KOPT-K1 (cell line): Measurements from ENCODE around the gene C2CD5.
A peak's percentile ranks its signal among the peaks of the same experiment; 100 is the strongest.

Source experiments
- H3K27ac ChIP-seq: fragments of 200-600 bp; sonication (generic); 2 replicates; pipeline ENCODE4 v1.5.1; 2016; ENCODE audit warnings: antibody characterized with exemption, mild to moderate bottlenecking, low read depth, low read length; ENCODE audit not compliant: poor library complexity, severe bottlenecking
- H3K36me3 ChIP-seq: fragments of 200-600 bp; sonication (generic); 2 replicates; pipeline ENCODE4 v1.5.1; 2017; ENCODE audit warnings: antibody characterized with exemption, mild to moderate bottlenecking, low read length, moderate library complexity; ENCODE audit not compliant: insufficient read depth
- H3K9me3 ChIP-seq: fragments of 200-600 bp; sonication (generic); 2 replicates; pipeline ENCODE4 v1.5.1; 2017; ENCODE audit warnings: antibody characterized with exemption, low read length, mild to moderate bottlenecking; ENCODE audit not compliant: insufficient read depth, poor library complexity, severe bottlenecking

C2CD5 gene

DNA sequence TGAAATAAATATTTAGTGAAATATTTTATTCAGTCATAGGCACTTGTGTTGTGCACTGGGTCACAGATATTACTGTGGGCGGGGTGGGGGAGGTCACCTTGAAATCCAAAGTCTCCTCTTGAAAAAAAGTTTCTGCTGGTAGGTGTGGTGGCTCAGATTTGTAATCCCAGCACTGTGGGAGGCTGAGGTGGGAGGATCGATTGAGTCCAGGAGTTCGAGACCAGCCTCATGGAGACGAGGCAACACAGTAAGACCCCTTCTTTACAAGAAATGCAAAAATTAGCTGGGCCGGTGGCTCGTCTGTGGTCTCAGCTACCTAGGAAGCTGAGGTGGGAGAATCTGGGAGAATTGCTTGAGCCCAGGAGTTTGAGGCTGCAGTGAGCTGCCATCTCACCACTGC, 913 bp upstream of the C2CD5 start:
- Histone ChIP-seq H3K36me3 (peaks cover 8% of the 10 kb centered on the region), H3K9me3 (no peaks in the 10 kb centered on the region), H3K27ac (no peak overlapping the region)

DNA sequence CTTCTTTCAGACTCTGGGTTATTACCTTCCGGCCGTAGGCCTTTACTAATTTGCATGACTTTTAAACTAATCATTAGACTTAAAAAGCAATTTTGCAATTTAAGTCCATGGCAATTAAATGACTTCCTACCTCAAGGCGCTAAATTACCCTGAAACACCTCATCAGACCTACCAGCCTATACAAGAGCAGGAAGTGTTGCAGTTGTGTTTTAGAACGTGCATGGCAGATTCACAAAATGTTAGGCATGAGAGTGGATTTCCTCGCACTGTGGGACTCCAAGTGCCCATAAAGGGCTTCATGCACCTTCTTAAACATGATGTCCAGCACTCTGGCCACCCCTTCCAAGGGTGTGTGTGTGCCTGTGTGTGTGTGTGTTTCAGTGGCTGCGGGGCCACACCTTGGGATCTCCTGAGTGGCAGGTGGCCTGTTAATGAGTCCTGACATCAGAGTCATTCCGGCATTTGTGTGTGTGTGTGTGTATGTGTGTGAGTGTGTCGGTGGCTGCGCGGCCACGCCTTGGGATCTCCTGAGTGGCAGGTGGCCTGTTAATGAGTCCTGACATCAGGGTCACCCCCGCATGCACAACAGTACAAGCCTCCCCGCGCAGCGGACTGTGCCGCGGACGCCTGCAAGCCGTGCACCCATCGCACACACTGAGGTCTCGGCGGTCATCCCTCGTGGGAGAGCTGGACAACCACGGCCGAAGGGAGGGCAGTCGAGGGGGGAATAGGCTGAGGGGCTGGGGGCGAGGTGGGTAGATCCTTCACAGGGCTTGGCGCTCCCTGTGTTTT, 900 bp downstream of the C2CD5 start:
- H3K36me3 ChIP-seq: peaks cover 22% of the 10 kb centered on the region
- H3K9me3 ChIP-seq: no peaks in the 10 kb centered on the region
- H3K27ac ChIP-seq: peak overlapping the region; percentile 92

DNA sequence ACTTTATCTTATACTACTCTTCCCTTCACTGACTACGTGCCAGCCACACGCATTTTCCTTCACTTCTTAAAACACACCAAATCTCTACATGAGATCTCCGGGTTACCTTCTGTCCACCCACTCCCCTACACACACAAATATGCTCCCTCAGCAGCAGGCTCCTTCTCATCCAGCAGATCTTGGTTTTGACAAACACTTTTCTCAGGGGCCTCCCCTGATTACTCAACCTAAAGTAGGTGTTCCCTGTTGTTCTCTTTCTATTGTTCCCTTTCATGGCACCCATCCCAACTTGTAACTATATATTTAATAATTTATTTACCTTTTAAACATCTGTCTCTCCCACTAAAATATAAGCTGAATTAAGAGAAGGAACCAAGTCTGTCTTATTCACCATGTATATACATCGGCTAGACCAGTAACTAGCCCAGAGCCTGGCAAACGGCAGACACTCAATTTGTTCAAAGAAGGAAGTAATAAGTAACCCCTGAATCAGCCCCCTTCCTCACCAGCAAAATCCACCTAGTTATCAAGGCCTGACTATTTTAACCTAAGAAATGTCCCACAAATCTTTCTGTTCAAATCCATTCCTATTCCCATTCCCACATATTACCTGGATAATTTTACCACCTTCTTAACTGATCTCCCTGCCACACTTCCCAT, 2.7 kb downstream of the C2CD5 start:
- Histone ChIP-seq H3K36me3 (peaks cover 30% of the 10 kb centered on the region), H3K27ac (no peak overlapping the region), H3K9me3 (no peaks in the 10 kb centered on the region)

DNA sequence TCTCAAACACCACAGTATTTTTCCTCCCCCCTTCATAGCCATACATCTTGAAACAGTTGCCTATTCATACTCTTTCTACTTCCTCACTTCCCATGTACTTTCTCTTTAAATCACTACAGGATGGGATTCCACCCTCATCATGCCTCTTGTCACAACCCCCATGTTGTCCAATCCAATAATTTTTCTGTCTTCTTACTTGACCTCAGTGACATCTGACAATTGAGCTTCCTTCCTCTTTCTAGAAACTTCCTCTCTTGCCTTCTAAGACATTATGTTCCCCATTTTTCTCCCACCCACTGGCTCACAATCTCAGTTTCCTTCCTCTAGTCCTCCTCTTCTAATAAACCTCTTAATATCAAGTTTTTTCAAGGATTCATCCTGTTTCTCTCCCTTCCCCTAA, 5.3 kb downstream of the C2CD5 start:
- Histone ChIP-seq H3K36me3 (peaks cover 36% of the 10 kb centered on the region), H3K9me3 (no peaks in the 10 kb centered on the region), H3K27ac (no peak overlapping the region)

DNA sequence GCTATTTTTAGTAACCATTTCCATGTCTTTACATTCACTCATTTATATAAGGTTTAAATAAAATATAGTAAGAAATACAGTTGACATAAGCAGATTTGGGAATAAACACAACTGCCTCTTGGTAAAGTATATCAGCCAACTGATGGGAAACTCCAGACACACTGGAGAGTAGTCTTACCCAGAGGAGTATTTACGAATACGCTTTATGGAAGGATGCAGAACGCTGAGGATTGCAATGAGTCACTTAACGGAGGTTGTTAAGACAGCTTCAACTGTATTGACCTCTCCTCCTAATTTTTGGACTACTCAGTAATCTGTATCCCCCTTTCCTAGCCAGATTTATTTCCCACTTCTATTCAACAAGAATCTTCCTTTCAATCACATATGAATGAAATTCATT, 6.0 kb downstream of the C2CD5 start:
- Histone ChIP-seq H3K9me3 (no peaks in the 10 kb centered on the region), H3K36me3 (peaks cover 44% of the 10 kb centered on the region), H3K27ac (no peak overlapping the region)

DNA sequence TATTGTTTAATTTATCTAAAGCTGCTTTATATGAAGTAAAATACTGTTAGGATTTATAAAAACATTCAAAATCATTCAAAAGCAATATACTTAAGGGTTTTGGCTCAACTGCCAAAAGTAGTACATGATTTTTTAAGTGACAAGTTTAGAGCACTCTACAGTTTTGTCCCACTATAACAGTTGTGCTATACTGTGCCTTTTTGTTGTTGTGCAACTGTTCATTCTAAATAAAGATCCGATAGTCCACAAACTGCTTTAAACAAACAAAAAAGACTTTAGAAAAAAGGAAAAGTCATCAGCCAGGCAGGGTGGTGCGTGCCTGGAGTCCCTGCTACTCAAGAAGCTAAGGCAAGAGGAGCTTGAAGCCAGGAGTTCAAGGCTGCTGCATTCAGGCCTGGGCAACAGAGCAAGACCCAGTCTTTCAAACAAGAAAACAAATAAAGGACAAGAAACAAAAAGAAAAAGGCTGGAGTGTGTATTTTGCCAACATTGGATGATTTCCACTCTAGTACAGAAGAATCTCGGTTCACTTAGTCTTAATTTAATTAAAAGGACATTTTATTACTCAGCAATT, 7.3 kb downstream of the C2CD5 start:
- Histone ChIP-seq H3K36me3 (peaks cover 51% of the 10 kb centered on the region), H3K9me3 (peaks cover 4% of the 10 kb centered on the region), H3K27ac (no peak overlapping the region)

DNA sequence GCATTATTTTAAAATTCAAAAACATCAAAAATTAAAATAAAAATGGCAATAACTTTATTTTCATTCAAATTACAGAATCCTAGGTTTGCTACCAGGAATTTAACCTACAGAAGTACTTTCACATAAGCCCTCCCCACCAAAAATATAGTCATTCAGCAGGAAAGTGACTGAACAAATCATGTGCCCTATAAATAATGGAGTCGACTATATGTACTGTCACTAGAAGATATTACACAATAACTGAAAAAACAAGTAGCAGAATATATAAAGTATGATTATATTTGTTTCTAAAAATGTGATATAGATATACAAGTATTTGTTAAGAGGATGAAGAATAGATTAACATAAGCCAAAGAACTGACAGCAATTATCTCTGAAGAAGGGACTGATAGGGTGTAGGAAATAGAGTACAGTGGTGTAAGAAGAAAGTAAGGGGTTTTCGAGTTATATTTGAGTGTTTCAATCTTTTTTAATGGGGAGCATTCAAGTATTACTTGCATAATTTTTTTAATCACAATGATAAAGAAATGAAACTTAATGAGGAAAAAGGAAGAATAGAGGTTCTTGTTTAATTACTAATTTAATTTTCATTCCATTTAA, 7.9 kb downstream of the C2CD5 start:
- peaks cover 57% of the 10 kb centered on the region for H3K36me3 ChIP-seq
- peaks cover 8% of the 10 kb centered on the region for H3K9me3 ChIP-seq
- no peak overlapping the region for H3K27ac ChIP-seq

DNA sequence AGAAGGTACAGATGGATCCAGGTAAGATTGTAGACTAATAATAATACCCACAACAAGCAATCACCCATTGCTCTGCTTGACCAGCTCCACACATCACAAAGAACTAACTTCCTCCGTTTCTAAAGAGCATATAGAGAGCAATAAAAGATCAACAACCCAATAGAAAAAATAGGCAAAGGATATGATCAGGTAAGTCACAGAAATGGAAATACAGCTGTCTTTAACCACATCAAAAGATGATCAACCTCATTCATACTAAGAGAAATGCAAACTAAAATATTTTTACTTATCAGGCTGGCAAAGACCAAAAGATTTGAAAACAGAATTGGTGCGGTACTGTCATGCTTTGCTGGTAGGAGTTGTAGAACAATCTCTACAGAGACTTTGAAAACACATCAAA, 8.9 kb downstream of the C2CD5 start:
- no peak overlapping the region for H3K27ac ChIP-seq
- H3K36me3 ChIP-seq: peaks cover 63% of the 10 kb centered on the region
- H3K9me3 ChIP-seq: peaks cover 13% of the 10 kb centered on the region

DNA sequence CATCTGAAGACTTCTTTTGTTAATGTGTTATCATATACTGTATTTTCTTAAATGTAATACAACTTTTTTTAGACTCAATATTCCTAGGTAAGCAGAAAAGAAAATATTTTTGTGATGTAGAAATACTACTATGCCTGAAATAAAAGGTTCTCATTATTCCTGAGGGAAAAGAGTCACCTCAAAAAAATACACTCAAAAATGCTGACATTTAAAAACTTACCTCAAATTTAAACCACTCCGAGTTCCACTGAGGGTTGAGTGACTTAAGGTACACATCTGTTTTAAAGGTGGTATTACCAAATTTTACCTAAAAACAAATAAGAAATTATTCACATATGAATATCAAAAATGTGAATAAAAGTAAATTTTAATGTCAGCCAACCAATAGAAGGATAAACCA, 9.3 kb downstream of the C2CD5 start:
- Histone ChIP-seq H3K9me3 (peaks cover 13% of the 10 kb centered on the region), H3K36me3 (peaks cover 62% of the 10 kb centered on the region), H3K27ac (no peak overlapping the region)

DNA sequence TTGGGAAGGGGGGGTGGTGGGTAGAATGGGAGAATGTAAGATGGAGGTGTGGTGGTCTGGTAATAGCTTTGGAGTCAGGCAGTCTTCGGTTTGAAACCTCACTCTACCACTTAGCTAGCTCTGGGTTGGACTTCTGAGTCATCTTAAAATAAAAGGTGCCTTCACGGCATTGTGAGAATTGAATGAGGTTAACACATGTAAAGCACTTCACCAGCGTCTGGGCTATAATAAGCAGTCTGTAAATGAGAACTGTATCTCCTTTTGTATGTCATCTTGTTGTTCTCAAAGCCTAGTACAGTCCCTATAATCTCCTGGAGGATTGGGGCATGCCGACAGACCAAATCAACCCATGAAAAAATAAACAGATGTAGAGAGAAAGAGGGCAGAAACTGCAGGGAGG, 11.2 kb downstream of the C2CD5 start:
- H3K9me3 ChIP-seq: peaks cover 13% of the 10 kb centered on the region
- H3K36me3 ChIP-seq: peaks cover 59% of the 10 kb centered on the region
- H3K27ac ChIP-seq: no peak overlapping the region

DNA sequence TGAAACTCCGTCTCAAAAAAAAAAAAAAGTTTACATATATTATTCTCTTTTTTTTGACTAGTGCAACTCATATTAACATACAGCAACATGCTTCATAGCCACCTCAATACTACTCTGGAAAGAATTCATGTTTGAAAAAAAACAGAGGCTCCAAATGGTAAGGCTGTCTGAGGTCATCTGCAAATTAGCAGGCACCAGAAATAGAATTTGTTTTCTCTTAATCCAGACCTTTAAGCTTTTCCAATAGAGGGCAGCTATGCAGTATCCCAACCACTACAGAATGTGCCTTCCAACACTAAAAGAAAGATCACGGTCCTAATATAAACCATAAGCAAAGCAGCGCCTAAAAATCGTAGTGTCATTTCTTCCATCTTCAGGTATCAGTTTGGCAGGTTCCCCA, 12.0 kb downstream of the C2CD5 start:
- Histone ChIP-seq H3K36me3 (peaks cover 63% of the 10 kb centered on the region), H3K27ac (no peak overlapping the region), H3K9me3 (peaks cover 13% of the 10 kb centered on the region)

DNA sequence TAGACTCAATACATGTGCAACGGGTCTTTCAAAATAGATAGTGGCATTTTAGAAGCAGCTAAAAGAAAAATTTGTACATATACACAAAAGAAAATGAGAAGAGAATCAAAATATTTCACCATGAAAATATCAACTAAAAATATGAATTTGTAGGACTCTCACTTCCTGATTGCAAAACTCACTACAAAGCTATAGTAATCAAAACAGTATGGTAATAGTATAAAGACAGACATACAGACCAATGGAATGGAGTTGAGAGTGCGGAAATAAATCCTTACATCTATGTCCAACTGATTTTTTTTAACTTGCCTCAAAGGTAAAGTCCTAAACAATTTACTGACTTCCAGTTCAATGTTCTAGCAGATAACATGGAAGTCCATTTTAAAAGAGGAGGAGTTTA, 13.1 kb downstream of the C2CD5 start:
- Histone ChIP-seq H3K27ac (no peak overlapping the region), H3K9me3 (peaks cover 13% of the 10 kb centered on the region), H3K36me3 (peaks cover 66% of the 10 kb centered on the region)

DNA sequence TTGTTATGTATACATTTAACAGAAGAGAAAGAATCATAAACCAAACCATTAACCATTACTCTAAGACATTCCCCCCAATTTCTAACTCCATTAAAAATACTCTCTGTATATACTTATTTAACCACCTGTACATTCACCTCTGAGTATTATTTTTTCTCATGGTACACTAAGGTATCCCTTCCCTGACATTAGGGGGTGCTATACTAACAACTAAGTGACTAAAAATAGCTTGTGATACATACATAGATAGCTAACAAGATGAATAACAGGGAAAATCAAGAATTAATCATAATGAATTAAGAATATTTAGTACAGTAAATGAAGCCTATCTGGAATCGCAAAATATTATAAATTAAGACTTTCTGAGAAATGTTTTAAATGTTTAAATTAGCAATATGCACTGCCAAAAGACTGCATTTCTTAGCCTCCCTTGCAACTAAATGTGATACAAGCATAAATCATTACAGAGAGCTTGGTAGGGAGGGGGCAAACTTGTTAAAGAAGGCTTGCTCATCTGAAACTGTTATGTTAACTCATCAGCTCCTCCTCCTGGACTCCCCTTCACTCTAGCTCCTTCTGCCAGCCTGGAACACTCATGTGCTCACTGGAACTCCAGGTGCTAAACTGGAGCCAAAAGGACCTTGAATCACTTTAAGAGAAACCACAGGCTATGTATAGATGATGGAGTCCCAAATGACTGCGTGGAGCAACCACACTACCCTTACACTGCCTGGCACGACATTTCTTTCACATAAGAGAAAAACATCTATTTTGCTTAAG, 14.9 kb downstream of the C2CD5 start:
- Histone ChIP-seq H3K9me3 (peaks cover 13% of the 10 kb centered on the region), H3K27ac (no peak overlapping the region), H3K36me3 (peaks cover 80% of the 10 kb centered on the region)

DNA sequence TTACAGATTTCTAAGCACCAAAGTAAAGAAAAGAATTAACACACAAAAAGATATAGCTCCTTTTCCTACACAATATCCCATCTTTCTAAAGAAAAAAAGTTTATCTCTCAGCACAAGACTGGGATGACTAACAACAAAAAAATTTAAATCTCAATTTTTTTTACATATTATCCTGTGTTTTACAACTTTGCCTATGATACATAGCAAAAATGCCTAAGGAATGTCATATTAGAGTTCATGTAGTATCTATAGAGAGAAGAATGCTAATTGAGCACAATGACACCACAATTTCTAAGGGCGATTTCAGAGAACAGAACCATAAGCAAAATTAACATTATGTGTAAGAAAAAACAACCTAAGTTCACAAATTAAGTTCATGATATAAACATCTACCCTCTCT, 16.3 kb downstream of the C2CD5 start:
- no peak overlapping the region for H3K27ac ChIP-seq
- H3K36me3 ChIP-seq: peaks cover 78% of the 10 kb centered on the region
- peaks cover 13% of the 10 kb centered on the region for H3K9me3 ChIP-seq

DNA sequence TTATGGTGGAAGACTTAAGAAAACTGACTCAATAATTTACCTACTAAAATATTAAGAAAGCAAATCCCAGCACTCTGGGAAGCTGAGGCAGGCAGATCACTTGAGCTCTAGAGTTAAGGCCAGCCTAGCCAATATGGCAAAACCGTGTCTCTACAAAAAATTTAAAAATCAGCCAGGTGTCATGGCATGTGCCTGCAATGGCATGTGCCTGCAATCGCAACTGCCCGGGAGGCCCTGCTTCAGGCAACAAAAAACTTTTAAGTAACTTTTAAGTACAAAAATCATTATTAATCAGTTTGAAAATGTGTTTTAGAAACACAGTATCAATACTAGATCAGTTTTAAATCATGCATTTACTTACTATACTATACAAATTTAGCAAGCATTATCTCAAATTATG, 17.5 kb downstream of the C2CD5 start:
- no peak overlapping the region for H3K27ac ChIP-seq
- H3K36me3 ChIP-seq: peaks cover 77% of the 10 kb centered on the region

More for the DNA sequence above, 17.5 kb downstream of the C2CD5 start:
- peaks cover 8% of the 10 kb centered on the region for H3K9me3 ChIP-seq
